SK-MEL-5 (cell line): ENCODE measurements around the gene CCDC188. TPM values are rescaled to one million over a fixed set of nuclear protein-coding genes. Genes with fewer than 3 reads are reported as not detected.
"Not testable (repeated sequence)": the region's sequence is repeated elsewhere in the genome, so short reads cannot be mapped to it uniquely, and the experiment has no call there.

Source experiments
- DNase-seq: peaks from one replicate; pipeline ENCODE4 v3.0.0-alpha.2; 2016; ENCODE audit warnings: low read depth, low spot score
- in situ Hi-C: cut with HindIII; loops from 2 replicates; pipeline ENCODE4 v1.10.0; 2016; ENCODE audit warnings: low sequenced_read_pairs, high pct_unique_total_duplicates, low pct_unique_long_range_greater_than_20kb
- total RNA-seq: library from RNA; depleted of rRNA; stranded (reverse); fragments of >200 nt; shearing (Covaris generic); gene quantifications from 2 replicates; pipeline ENCODE4 v1.2.3, GENCODE V29; 2014

CCDC188 gene
- total RNA-seq, 1 experiment from 2014 or later: not detected

GRCh38 chr22:20175597-20175900 is 24.7 kb upstream of the CCDC188 start:
- no peak for DNase-seq
- in situ Hi-C loops: no loop called here

- in situ Hi-C loops: no loop called here
- peak; percentile 44 for DNase-seq
These were observed 24.1 kb upstream of the CCDC188 start for GRCh38 chr22:20174785-20175596.

- no peak for DNase-seq
- in situ Hi-C loops: no loop called here
These were observed 22.9 kb upstream of the CCDC188 start for GRCh38 chr22:20173772-20174171.

GRCh38 chr22:20173246-20173645 is 22.4 kb upstream of the CCDC188 start:
- in situ Hi-C loops: no loop called here
- no peak for DNase-seq

GRCh38 chr22:20172141-20172613 is 21.3 kb upstream of the CCDC188 start:
- DNase-seq: no peak
- in situ Hi-C loops: no loop called here

- DNase-seq: no peak
- in situ Hi-C loops: no loop called here
These were observed 20.7 kb upstream of the CCDC188 start for GRCh38 chr22:20171288-20172140.

GRCh38 chr22:20170170-20170569 is 19.3 kb upstream of the CCDC188 start:
- no peak for DNase-seq
- in situ Hi-C loops: no loop called here

GRCh38 chr22:20169253-20169822 is 18.5 kb upstream of the CCDC188 start:
- in situ Hi-C loops: no loop called here
- DNase-seq: no peak

- no peak for DNase-seq
- in situ Hi-C loops: no loop called here
These were observed 16.9 kb upstream of the CCDC188 start for GRCh38 chr22:20167643-20168322.

- in situ Hi-C loops: no loop called here
- DNase-seq: no peak
These were observed 15.8 kb upstream of the CCDC188 start for GRCh38 chr22:20166703-20167102.

GRCh38 chr22:20165913-20166312 is 15.1 kb upstream of the CCDC188 start:
- no peak for DNase-seq
- in situ Hi-C loops: no loop called here

- in situ Hi-C loops: no loop called here
These were observed 14.6 kb upstream of the CCDC188 start for GRCh38 chr22:20165421-20165820.

GRCh38 chr22:20164863-20165262 is 14.0 kb upstream of the CCDC188 start:
- in situ Hi-C loops: no loop called here
- DNase-seq: no peak

More at GRCh38 chr22:20165421-20165820, 14.6 kb upstream of the CCDC188 start:
- DNase-seq: no peak

- in situ Hi-C loops: no loop called here
- no peak for DNase-seq
These were observed 9.2 kb upstream of the CCDC188 start for GRCh38 chr22:20160041-20160440.

GRCh38 chr22:20159531-20159930 is 8.7 kb upstream of the CCDC188 start:
- DNase-seq, in situ Hi-C loops: not testable (repeated sequence)

- in situ Hi-C loops: no loop called here
- DNase-seq: peak; percentile 20
These were observed 8.2 kb upstream of the CCDC188 start for GRCh38 chr22:20159076-20159475.

- no peak for DNase-seq
- in situ Hi-C loops: no loop called here
These were observed 7.7 kb upstream of the CCDC188 start for GRCh38 chr22:20158391-20159036.
